ENCODE results near the gene PSMB4.

- no peak for TF ChIP-seq CTCF (conservative IDR thresholded peaks at IDR 0.05; ENCODE audit: low read depth in 2 of 2)
- TF ChIP-seq JUNB (IDR thresholded peaks at IDR 0.05; ENCODE audit: unreplicated experiment), result no peak
- no peak for TF ChIP-seq CREB1 (CRISPR knock-in tag; IDR thresholded peaks at IDR 0.05; ENCODE audit: low read depth)
Measured at GRCh38 chr1:151386002-151386401, 13.4 kb upstream of the PSMB4 start.

Measured in GM23338 (cell line).